Spleen (tissue), 11 donors: ENCODE measurements around the gene PNPLA8. TPM values are rescaled to one million over a fixed set of nuclear protein-coding genes. Genes with fewer than 3 reads are reported as not detected.

ENCODE experiments used
- DNase-seq: peaks from one replicate; pipeline ENCODE4 v3.0.0-alpha.2; 2020
- H3K27ac ChIP-seq, 8 donors: fragments of 200-600 bp; sonication (generic) in 7 of 8; 1 replicate in 4 of 8; 2 replicates in 4 of 8; pipeline versions ENCODE4 v1.5.0 to v1.8.0; 2016 to 2021; ENCODE audit warnings: inconsistent platforms in 4 of 8, mild to moderate bottlenecking in 4 of 8, moderate library complexity in 1 of 8
- H3K27me3 ChIP-seq, 7 donors: fragments of 200-600 bp; sonication (generic) in 6 of 7; replicated peaks in 1 of 7; 1 replicate in 4 of 7; 2 replicates in 3 of 7; pipeline versions ENCODE4 v1.5.0 to v1.8.0; 2016 to 2021; ENCODE audit warnings: inconsistent platforms in 3 of 7, mild to moderate bottlenecking in 1 of 7
- H3K36me3 ChIP-seq, 6 donors: fragments of 200-600 bp; sonication (generic) in 5 of 6; 1 replicate in 4 of 6; 2 replicates in 2 of 6; pipeline versions ENCODE4 v1.5.0 to v1.8.0; 2016 to 2021; ENCODE audit warnings: inconsistent platforms in 2 of 6
- H3K4me1 ChIP-seq, 6 donors: fragments of 200-600 bp; sonication (generic) in 5 of 6; 1 replicate in 3 of 6; 2 replicates in 3 of 6; pipeline versions ENCODE4 v1.5.0 to v1.8.0; 2016 to 2021; ENCODE audit warnings: inconsistent platforms in 3 of 6
- H3K4me3 ChIP-seq, 8 donors: fragments of 200-600 bp; sonication (generic) in 7 of 8; 1 replicate in 4 of 8; 2 replicates in 4 of 8; pipeline versions ENCODE4 v1.5.0 to v1.8.0; 2016 to 2021; ENCODE audit warnings: inconsistent platforms in 4 of 8, mild to moderate bottlenecking in 4 of 8, moderate library complexity in 2 of 8
- H3K9me3 ChIP-seq, 8 donors: fragments of 200-600 bp; sonication (generic) in 7 of 8; 1 replicate in 4 of 8; 2 replicates in 4 of 8; pipeline versions ENCODE4 v1.5.0 to v1.8.0; 2016 to 2021; ENCODE audit warnings: inconsistent platforms in 4 of 8
- CTCF ChIP-seq, 11 experiments: fragments of 200-600 bp in 7 of 11; fragments of 450-650 bp in 4 of 11; sonication (generic) in 4 of 11; IDR thresholded peaks in 8 of 11; conservative IDR thresholded peaks in 3 of 11; 1 replicate in 7 of 11; 2 replicates in 4 of 11; pipeline versions ENCODE4 v1.4.0 to v1.8.0; 2016 to 2021; ENCODE audit warnings: antibody characterized with exemption in 11 of 11, inconsistent platforms in 4 of 11, mild to moderate bottlenecking in 1 of 11
- POLR2A ChIP-seq, 3 donors: fragments of 450-650 bp; IDR thresholded peaks; one replicate each; pipeline ENCODE4 v1.5.1; 2017; ENCODE audit warnings: antibody characterized with exemption in 3 of 3, mild to moderate bottlenecking in 1 of 3
- POLR2AphosphoS5 ChIP-seq, 3 donors: sonication (generic); formaldehyde crosslinking; IDR thresholded peaks; one replicate each; pipeline ENCODE4 v1.5.1; 2017; ENCODE audit warnings: antibody characterized with exemption in 3 of 3
- WGBS, 5 donors: extraction: QIAGEN DNeasy Blood & Tissue Kit in 3 of 5; methylation state at CpG; one replicate each; pipeline versions ENCODE4 v1.1.5 to v1.1.7; 2013 to 2018; 5-methylcytosine and 5-hydroxymethylcytosine counted together
- intact Hi-C: fragments of 100-400 bp; cut with DNase I; formaldehyde crosslinking; loops from one replicate; pipeline ENCODE4 v1.15.0; 2023; ENCODE audit warnings: low total_unique reads
- polyA plus RNA-seq, 3 donors: library from polyadenylated mRNA; stranded (reverse); fragments of 200-250 nt; gene quantifications; one replicate each; pipeline ENCODE4 v1.2.1, GENCODE V29; 2013
- total RNA-seq, 7 donors: library from RNA; depleted of rRNA in 3 of 7; stranded (reverse); fragments of >200 nt in 3 of 7; fragmentation: NEBNext Ultra II Directional in 4 of 7; extraction: Animal tissue kit (Norgen Biotek cat#: 25700) in 4 of 7; gene quantifications; one replicate each; pipeline versions ENCODE4 v1.1.0 to v1.2.1, GENCODE V29; 2016 to 2021
- donor health status: healthy with polysubstance abuse.
- donor health status: DM: no; HTN: no; CAD: no; lungs with moderate emphysema.
- donor health status: DM: no; HTN: no; CAD: no.
- donor health status: Bipolar disorder and iron deficiency.
- donor health status: healthy.
- donor health status: DM: no; HTN: no; CAD: no.
- donor health status: DM: yes; HTN: yes; CAD: no.

The PNPLA8 gene
- total and polyA plus RNA-seq, 10 donors = 11.9 to 35.7 (median 29.5) TPM

- intact Hi-C loops = no loop called here
- Histone ChIP-seq H3K4me3 (peak overlapping the region; percentile 63 to 88 (median 73)), H3K27ac (peak overlapping the region; percentile 90 to 99 (median 98)), H3K27me3 (no peaks in the 10 kb centered on the region), H3K4me1 (peaks cover 19 to 86% (median 58%) of the 10 kb centered on the region in 6 donors), H3K9me3 (no peaks in the 10 kb centered on the region), H3K36me3 (peaks cover 0 to 40% (median 21%) of the 10 kb centered on the region in 6 donors)
- DNase-seq = no peak
- 0 to 1% (median 0%) methylated on average over 36 of the region's 36 CpGs for WGBS, 5 donors
- TF ChIP-seq POLR2AphosphoS5 (IDR thresholded peaks at IDR 0.05) (peak in 1 of 3 donors; percentile 65), POLR2A (IDR thresholded peaks at IDR 0.05) (no peak), CTCF (IDR thresholded peaks at IDR 0.05 in 8 of 11, conservative IDR thresholded peaks at IDR 0.05 in 3 of 11) (no peak)
Observed at GRCh38 chr7:108570146-108570755, 44.3 kb upstream of the PNPLA8 start.

GRCh38 chr7:108569381-108570145, 43.6 kb upstream of the PNPLA8 start, which contains the start of the genes DNAJB9 and THAP5:
DNAJB9 (plus strand) TSS chr7:108569874; CDS start chr7:108571727, 1,853 bp downstream.
THAP5 (minus strand) TSS chr7:108569706; CDS start chr7:108569569, 137 bp downstream.
- peaks cover 0 to 41% (median 24%) of the 10 kb centered on the region in 6 donors for H3K36me3 ChIP-seq
- intact Hi-C loops = loop anchor here (5.0 kb wide), 1 partner anchor 42 kb away; the partner anchor contains the start of gene PNPLA8
- peak within 1 kb of the TSS; percentile 63 to 88 (median 73) for H3K4me3 ChIP-seq
- H3K4me1 ChIP-seq = peaks cover 19 to 80% (median 58%) of the 10 kb centered on the region in 6 donors
- H3K27ac ChIP-seq = peak within 1 kb of the TSS; percentile 90 to 99 (median 98)
- H3K27me3 ChIP-seq = no peaks in the 10 kb centered on the region
- no peaks in the 10 kb centered on the region for H3K9me3 ChIP-seq
- DNase-seq = peak; percentile 100
- TF ChIP-seq CTCF (IDR thresholded peaks at IDR 0.05 in 8 of 11, conservative IDR thresholded peaks at IDR 0.05 in 3 of 11) (peak in 6 of 11 experiments; percentile 18 to 36 (median 26)), POLR2AphosphoS5 (IDR thresholded peaks at IDR 0.05) (peak; percentile 99 to 100 (median 100)), POLR2A (IDR thresholded peaks at IDR 0.05) (peak; percentile 85 to 95 (median 94))
- WGBS, 5 donors = 0 to 1% (median 1%) methylated on average over 37 to 65 of the region's 65 CpGs

GRCh38 chr7:108568801-108569380, 43.0 kb upstream of the PNPLA8 start:
- intact Hi-C loops = loop anchor here (5.0 kb wide), 1 partner anchor 42 kb away; the partner anchor contains the start of gene PNPLA8
- Histone ChIP-seq H3K27me3 (no peaks in the 10 kb centered on the region), H3K27ac (peak overlapping the region; percentile 90 to 99 (median 98)), H3K4me3 (peak overlapping the region; percentile 40 to 88 (median 71)), H3K4me1 (peaks cover 19 to 74% (median 57%) of the 10 kb centered on the region in 6 donors), H3K36me3 (peaks cover 0 to 41% (median 26%) of the 10 kb centered on the region in 6 donors), H3K9me3 (no peaks in the 10 kb centered on the region)
- no peak for DNase-seq
- TF ChIP-seq CTCF (IDR thresholded peaks at IDR 0.05 in 8 of 11, conservative IDR thresholded peaks at IDR 0.05 in 3 of 11) (no peak), POLR2A (IDR thresholded peaks at IDR 0.05) (no peak), POLR2AphosphoS5 (IDR thresholded peaks at IDR 0.05) (no peak)
- 11 to 18% (median 13%) methylated on average over 23 to 24 of the region's 24 CpGs for WGBS, 5 donors
